Natural killer cell treated with Interleukin-12 subunit alpha and Interleukin-12 subunit beta and Interleukin-15 and Interleukin-18, amount 100 ng/mL, for 72 hours (primary cell): ENCODE measurements around the gene PPP2R2B. TPM values are rescaled to one million over a fixed set of nuclear protein-coding genes. Genes with fewer than 3 reads are reported as not detected.

Experiments
- ATAC-seq, 2 donors: fragments of 150-1000 bp; cut with Tn5 transposase in 1 of 2; sonication (Bioruptor Pico), chemical (Tn5 transposase) in 1 of 2; 2 replicates each; pipeline ENCODE4 v1.10.0; 2021
- DNase-seq: peaks from one replicate; pipeline ENCODE4 v3.0.0; 2022; ENCODE audit warnings: low spot score
- H3K27ac Mint-ChIP-seq, 2 donors: 1 replicate in 1 of 2; 2 replicates in 1 of 2; pipeline ENCODE4 v1.8.0; 2022; ENCODE audit warnings: mixed read lengths in 2 of 2, mild to moderate bottlenecking in 1 of 2, moderate library complexity in 1 of 2
- H3K27me3 Mint-ChIP-seq, 2 donors: 1 replicate in 1 of 2; 2 replicates in 1 of 2; pipeline ENCODE4 v1.8.0; 2022; ENCODE audit warnings: mixed read lengths in 2 of 2
- H3K36me3 Mint-ChIP-seq: one replicate; pipeline ENCODE4 v1.8.0; 2022; ENCODE audit warnings: mixed read lengths
- H3K4me1 Mint-ChIP-seq, 2 donors: 1 replicate in 1 of 2; 2 replicates in 1 of 2; pipeline ENCODE4 v1.8.0; 2022; ENCODE audit warnings: low read depth in 2 of 2, mixed read lengths in 2 of 2, mild to moderate bottlenecking in 1 of 2
- H3K4me3 Mint-ChIP-seq: one replicate; pipeline ENCODE4 v1.8.0; 2022; ENCODE audit warnings: mixed read lengths
- H3K9me3 Mint-ChIP-seq: 2 replicates; pipeline ENCODE4 v1.8.0; 2022; ENCODE audit warnings: mixed read lengths
- total RNA-seq, 2 donors: library from RNA; stranded (reverse); gene quantifications; one replicate each; pipeline ENCODE4 v1.2.3, GENCODE V29; 2022

Gene PPP2R2B
- total RNA-seq, 2 donors from 2014 or later = 12.6 to 20.0 TPM

DNA sequence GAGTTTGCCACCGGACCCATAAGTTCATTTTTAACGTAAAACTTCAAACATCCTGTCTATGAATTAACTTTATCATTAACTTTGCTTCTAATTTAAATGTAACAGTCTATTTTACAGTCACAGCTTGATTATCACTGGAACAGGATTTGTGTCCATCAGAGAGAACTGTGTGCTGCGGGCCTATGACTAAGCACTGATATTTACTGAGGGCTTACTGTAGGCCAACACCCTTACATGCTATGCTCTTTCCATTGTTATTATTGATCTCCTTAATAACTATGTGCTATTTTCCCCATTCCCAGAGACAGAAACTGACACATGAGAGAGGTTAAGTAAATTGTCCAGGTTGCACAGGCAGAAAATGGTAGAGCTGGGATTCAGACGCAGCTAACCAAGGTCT lies 338.6 kb downstream of the PPP2R2B start:
- H3K27ac Mint-ChIP-seq = no peak overlapping the region
- H3K4me1 Mint-ChIP-seq = no peaks in the 10 kb centered on the region
- no peaks in the 10 kb centered on the region for H3K36me3 Mint-ChIP-seq
- H3K4me3 Mint-ChIP-seq = no peak overlapping the region
- H3K9me3 Mint-ChIP-seq = no peaks in the 10 kb centered on the region
- no peak for DNase-seq
- ATAC-seq = no peak
- H3K27me3 Mint-ChIP-seq = peaks cover 4 to 7% of the 10 kb centered on the region in 2 donors

DNA sequence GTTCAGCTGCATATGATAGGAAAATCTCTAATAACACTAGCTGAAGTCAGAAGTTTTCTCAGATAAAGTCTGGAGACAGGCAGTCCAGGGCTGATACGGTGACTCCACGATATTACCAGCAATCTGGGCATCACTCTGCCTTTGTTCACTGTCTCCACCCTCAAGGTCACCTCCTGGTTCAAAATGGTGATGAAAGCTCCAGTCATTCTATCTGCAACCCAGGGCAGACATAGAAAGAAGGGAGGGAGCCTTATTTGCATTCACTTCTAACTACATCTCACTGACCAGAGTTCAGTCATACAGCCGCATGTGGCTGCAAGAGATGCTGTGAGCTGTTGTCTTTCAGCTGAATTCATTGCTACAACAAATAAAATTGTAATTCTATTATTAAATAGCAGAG lies 340.1 kb downstream of the PPP2R2B start:
- Mint-ChIP-seq H3K36me3 (no peaks in the 10 kb centered on the region), H3K27ac (no peak overlapping the region), H3K9me3 (no peaks in the 10 kb centered on the region), H3K4me1 (peaks cover under 1 to 2% of the 10 kb centered on the region in 2 donors), H3K4me3 (no peak overlapping the region), H3K27me3 (peaks cover 4 to 7% of the 10 kb centered on the region in 2 donors)
- DNase-seq (no peak), ATAC-seq (no peak)

DNA sequence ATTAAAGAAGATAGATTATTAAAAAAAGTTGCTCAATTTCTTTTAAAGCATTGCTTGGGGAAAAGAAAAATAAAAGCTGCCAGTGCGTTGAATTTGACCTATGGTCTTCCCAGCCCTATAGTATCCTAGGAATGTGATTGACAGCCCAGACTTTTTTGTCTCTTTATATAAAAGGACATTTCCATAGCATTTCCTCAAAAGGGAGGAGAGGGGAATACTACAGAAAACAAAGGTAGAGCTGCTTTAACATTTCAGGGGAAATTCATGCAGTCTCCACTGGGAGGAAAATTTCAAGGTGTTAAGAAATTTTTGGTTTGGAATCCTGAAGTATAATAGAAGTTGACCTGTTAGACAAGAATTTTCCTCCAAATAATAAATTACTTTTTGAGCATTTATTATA lies 344.7 kb downstream of the PPP2R2B start:
- H3K9me3 Mint-ChIP-seq = no peaks in the 10 kb centered on the region
- no peak for DNase-seq
- H3K4me3 Mint-ChIP-seq = no peak overlapping the region
- peaks cover 4% of the 10 kb centered on the region in 2 donors for H3K4me1 Mint-ChIP-seq
- ATAC-seq = no peak
- peaks cover 0 to 7% of the 10 kb centered on the region in 2 donors for H3K27me3 Mint-ChIP-seq
- H3K27ac Mint-ChIP-seq = no peak overlapping the region
- H3K36me3 Mint-ChIP-seq = no peaks in the 10 kb centered on the region

GRCh38 chr5:146533260-146533857 lies 345.2 kb downstream of the PPP2R2B start:
- Mint-ChIP-seq H3K27ac (no peak overlapping the region), H3K4me1 (peaks cover 4% of the 10 kb centered on the region in 2 donors), H3K27me3 (peaks cover under 1 to 8% of the 10 kb centered on the region in 2 donors), H3K4me3 (no peak overlapping the region), H3K9me3 (no peaks in the 10 kb centered on the region), H3K36me3 (no peaks in the 10 kb centered on the region)
- peak; percentile 78 to 82 for ATAC-seq
- peak; percentile 80 for DNase-seq
